Mesothelial cell of epicardium (in vitro differentiated cells): ENCODE results near the gene GCA. TPM values are rescaled to one million over a fixed set of nuclear protein-coding genes. Genes with fewer than 3 reads are reported as not detected.

Source experiments
- DNase-seq, 2 experiments: peaks; one replicate each; pipeline ENCODE4 v3.0.0; 2021; ENCODE audit warnings: low spot score in 2 of 2; ENCODE audit not compliant: unreplicated experiment in 2 of 2
- H3K27ac Mint-ChIP-seq: 2 replicates; pipeline ENCODE4 v1.8.0; 2021; ENCODE audit warnings: mixed read lengths
- H3K27me3 Mint-ChIP-seq: 2 replicates; pipeline ENCODE4 v1.8.0; 2021; ENCODE audit warnings: low read depth, mixed read lengths
- H3K36me3 Mint-ChIP-seq: 2 replicates; pipeline ENCODE4 v1.8.0; 2021; ENCODE audit warnings: mixed read lengths
- H3K4me1 Mint-ChIP-seq: 2 replicates; pipeline ENCODE4 v1.8.0; 2021; ENCODE audit warnings: mixed read lengths
- H3K4me3 Mint-ChIP-seq: 2 replicates; pipeline ENCODE4 v1.8.0; 2021; ENCODE audit warnings: mild to moderate bottlenecking, moderate library complexity, mixed read lengths
- H3K9me3 Mint-ChIP-seq: 2 replicates; pipeline ENCODE4 v1.8.0; 2021; ENCODE audit warnings: mixed read lengths
- CTCF ChIP-seq: fragments of 200-600 bp; sonication (generic); IDR thresholded peaks from one replicate; pipeline ENCODE4 v1.5.0; 2021; ENCODE audit warnings: antibody characterized with exemption; ENCODE audit not compliant: unreplicated experiment
- total RNA-seq: library from RNA; stranded (reverse); gene quantifications from 3 replicates; pipeline ENCODE4 v1.2.1, GENCODE V29; 2021

Gene GCA
- total RNA-seq, 1 donor from 2014 or later = 40.5 TPM

GRCh38 chr2:162390801-162391200, 46.9 kb downstream of the GCA start:
- H3K36me3 Mint-ChIP-seq = no peaks in the 10 kb centered on the region
- no peaks in the 10 kb centered on the region for H3K4me1 Mint-ChIP-seq
- TF ChIP-seq CTCF = peak; percentile 27
- DNase-seq = no peak
- H3K27ac Mint-ChIP-seq = no peak overlapping the region
- peaks cover 20% of the 10 kb centered on the region for H3K27me3 Mint-ChIP-seq
- no peak overlapping the region for H3K4me3 Mint-ChIP-seq
- H3K9me3 Mint-ChIP-seq = no peaks in the 10 kb centered on the region

GRCh38 chr2:162400336-162400735, 56.4 kb downstream of the GCA start:
- DNase-seq = no peak
- Mint-ChIP-seq H3K4me1 (no peaks in the 10 kb centered on the region), H3K27me3 (peaks cover 10% of the 10 kb centered on the region), H3K36me3 (no peaks in the 10 kb centered on the region), H3K27ac (no peak overlapping the region), H3K9me3 (no peaks in the 10 kb centered on the region), H3K4me3 (no peak overlapping the region)
- TF ChIP-seq CTCF = no peak

DNA sequence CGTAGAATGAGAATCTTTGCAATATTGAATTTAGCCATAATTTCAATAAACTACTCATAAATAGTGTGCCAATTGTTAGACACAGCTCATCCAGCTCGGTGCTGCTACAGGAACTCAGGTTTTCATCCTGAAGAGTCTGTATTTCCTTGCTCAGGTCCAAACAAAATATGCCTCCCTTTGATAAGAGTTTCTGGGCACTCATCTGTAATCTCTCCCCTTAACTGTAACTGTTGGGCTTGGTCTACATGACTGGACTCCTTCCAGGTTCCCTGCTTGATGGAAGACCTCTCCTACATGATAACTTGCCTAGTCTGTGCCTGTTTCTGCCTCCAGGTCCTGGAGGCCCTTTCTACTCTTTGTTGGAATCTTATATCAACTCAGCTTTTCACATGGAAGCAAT, 57.9 kb downstream of the GCA start:
- Mint-ChIP-seq H3K36me3 (no peaks in the 10 kb centered on the region), H3K4me3 (no peak overlapping the region), H3K27ac (no peak overlapping the region), H3K4me1 (no peaks in the 10 kb centered on the region), H3K27me3 (peaks cover 8% of the 10 kb centered on the region), H3K9me3 (no peaks in the 10 kb centered on the region)
- TF ChIP-seq CTCF = no peak
- DNase-seq = no peak

DNA sequence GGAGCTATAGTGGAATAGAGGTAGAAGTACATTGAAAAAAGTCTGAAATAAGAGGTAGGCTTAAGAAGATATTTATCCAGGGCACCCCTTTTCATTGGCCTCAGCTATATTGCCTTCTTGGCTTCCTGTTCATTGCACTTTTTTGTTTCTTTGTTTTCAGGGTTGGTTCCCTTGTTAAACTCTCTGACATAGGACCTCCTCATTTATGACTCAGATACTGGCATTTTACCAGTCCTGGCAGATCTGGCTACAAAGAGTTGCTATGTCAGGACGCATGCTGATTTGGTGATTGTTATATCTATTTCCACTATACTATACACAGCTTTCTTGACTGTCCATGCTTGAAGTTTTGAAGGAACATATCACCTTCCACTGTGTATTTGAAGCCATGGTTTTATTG, 60.0 kb downstream of the GCA start:
- no peak overlapping the region for H3K27ac Mint-ChIP-seq
- no peak for DNase-seq
- peaks cover 17% of the 10 kb centered on the region for H3K27me3 Mint-ChIP-seq
- H3K9me3 Mint-ChIP-seq = no peaks in the 10 kb centered on the region
- no peaks in the 10 kb centered on the region for H3K4me1 Mint-ChIP-seq
- TF ChIP-seq CTCF = no peak
- H3K36me3 Mint-ChIP-seq = no peaks in the 10 kb centered on the region
- H3K4me3 Mint-ChIP-seq = no peak overlapping the region

Other genes with a start within 250 kb of the GCA start
- gene GCG, start 191.9 kb upstream of the GCA start, total RNA-seq = 0.29 to 0.36 TPM in 2 of 3 replicates, not detected in the other
- gene FAP, start 100.7 kb upstream of the GCA start, total RNA-seq = 47.1 to 59.6 TPM (median 50.5 TPM) in 3 replicates
- gene IFIH1, start 25.4 kb upstream of the GCA start, total RNA-seq = 8.4 to 10.7 TPM (median 9.3 TPM) in 3 replicates